ENCODE measurements around the gene SORCS3. TPM values are rescaled to one million over a fixed set of nuclear protein-coding genes. Genes with fewer than 3 reads are reported as not detected.

Gene SORCS3
- polyA plus RNA-seq, 1 donor from 2014 or later: 9.8 TPM

DNA sequence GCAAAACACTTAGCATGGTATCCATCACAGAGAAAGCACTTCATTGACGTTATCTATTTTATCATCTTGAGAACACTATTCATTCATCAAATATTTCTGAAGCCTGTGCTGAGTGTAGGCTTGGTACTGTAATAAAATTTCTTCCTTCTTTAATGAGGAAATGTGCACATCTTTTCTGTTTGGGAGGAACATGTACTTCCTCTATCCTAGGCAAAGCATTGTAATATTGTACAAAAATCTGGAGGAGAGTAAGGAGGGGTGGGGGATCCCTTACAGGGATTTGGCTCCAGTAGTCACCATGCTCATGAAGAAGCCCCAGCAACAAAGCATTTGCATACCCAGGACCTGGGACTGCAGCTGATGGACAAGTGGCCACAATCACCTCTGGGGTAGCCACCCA lies 39.9 kb upstream of the SORCS3 start:
- TF ChIP-seq POLR2AphosphoS5 (IDR thresholded peaks at IDR 0.05) (no peak), EP300 (conservative IDR thresholded peaks at IDR 0.05; ENCODE audit: poor library complexity, severe bottlenecking) (no peak), TAF1 (IDR thresholded peaks at IDR 0.05; ENCODE audit: low read depth) (no peak), MXI1 (conservative IDR thresholded peaks at IDR 0.05; ENCODE audit: poor library complexity, severe bottlenecking) (no peak), CTCF (IDR thresholded peaks at IDR 0.05; ENCODE audit: poor library complexity, severe bottlenecking) (no peak), SMC3 (conservative IDR thresholded peaks at IDR 0.05; ENCODE audit: poor library complexity) (no peak)
- TF ChIP-seq, protein P1, sequence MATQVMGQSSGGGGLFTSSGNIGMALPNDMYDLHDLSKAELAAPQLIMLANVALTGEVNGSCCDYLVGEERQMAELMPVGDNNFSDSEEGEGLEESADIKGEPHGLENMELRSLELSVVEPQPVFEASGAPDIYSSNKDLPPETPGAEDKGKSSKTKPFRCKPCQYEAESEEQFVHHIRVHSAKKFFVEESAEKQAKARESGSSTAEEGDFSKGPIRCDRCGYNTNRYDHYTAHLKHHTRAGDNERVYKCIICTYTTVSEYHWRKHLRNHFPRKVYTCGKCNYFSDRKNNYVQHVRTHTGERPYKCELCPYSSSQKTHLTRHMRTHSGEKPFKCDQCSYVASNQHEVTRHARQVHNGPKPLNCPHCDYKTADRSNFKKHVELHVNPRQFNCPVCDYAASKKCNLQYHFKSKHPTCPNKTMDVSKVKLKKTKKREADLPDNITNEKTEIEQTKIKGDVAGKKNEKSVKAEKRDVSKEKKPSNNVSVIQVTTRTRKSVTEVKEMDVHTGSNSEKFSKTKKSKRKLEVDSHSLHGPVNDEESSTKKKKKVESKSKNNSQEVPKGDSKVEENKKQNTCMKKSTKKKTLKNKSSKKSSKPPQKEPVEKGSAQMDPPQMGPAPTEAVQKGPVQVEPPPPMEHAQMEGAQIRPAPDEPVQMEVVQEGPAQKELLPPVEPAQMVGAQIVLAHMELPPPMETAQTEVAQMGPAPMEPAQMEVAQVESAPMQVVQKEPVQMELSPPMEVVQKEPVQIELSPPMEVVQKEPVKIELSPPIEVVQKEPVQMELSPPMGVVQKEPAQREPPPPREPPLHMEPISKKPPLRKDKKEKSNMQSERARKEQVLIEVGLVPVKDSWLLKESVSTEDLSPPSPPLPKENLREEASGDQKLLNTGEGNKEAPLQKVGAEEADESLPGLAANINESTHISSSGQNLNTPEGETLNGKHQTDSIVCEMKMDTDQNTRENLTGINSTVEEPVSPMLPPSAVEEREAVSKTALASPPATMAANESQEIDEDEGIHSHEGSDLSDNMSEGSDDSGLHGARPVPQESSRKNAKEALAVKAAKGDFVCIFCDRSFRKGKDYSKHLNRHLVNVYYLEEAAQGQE (IDR thresholded peaks at IDR 0.05; ENCODE audit: borderline replicate concordance): no peak
- Histone ChIP-seq H3K79me2 (replicated peaks; ENCODE audit: insufficient read depth, low read length) (no peaks in the 10 kb centered on the region), H3K27me3 (ENCODE audit: insufficient read depth, low read depth, low read length) (no peaks in the 10 kb centered on the region), H2AFZ (ENCODE audit: low read depth, low read length) (no peak overlapping the region), H4K20me1 (ENCODE audit: insufficient read depth) (no peaks in the 10 kb centered on the region), H3K9ac (ENCODE audit: low read length) (no peak overlapping the region), H3K4me2 (ENCODE audit: low read length) (no peak overlapping the region), H3K9me3 (ENCODE audit: low read length) (no peaks in the 10 kb centered on the region), H3K27ac (ENCODE audit: low read length) (no peak overlapping the region), H3K9me2 (ENCODE audit: insufficient read depth, low read length) (no peaks in the 10 kb centered on the region), H3K36me3 (ENCODE audit: insufficient read depth, low read length) (no peaks in the 10 kb centered on the region), H3K4me3 (ENCODE audit: low read length) (no peak overlapping the region), H3F3A (ENCODE audit: insufficient read depth, low read length, poor library complexity, severe bottlenecking) (no peaks in the 10 kb centered on the region)

DNA sequence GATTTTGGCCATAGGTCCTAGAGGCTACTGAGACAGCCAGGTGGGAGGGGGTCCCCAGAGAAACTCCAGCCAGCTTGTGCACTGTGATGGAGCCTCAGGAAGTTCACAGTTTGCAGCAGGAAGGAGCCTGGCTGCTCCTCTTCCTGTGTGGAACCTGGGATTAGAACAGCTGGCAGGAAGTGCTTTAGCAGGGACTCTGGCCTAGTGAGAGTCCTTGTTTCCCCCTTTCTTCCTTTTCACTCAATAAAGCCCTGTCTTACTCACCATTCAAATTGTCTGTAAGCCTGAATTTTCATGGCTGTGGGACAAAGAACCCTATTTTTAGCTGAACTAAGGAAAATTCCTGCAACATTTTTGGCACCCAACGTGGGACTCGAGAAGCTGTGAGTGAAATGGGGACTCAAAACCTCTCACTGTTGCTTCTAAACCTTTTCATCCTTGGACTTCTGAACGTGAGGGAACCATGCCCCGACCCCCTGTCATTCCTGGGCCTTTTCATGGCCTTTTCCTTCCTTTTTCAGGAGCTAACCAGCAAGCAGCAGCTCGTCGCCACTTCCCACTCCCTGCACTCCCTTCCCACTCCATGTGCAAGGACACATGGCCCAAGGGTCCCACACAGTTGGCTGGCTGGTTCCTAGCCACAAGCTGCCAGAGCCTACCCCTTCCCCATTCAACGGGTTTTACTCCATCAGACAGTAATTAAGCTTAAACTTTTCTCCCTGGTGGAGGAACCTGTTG lies 32.8 kb upstream of the SORCS3 start:
- TF ChIP-seq CTCF (IDR thresholded peaks at IDR 0.05; ENCODE audit: poor library complexity, severe bottlenecking): no peak
- TF ChIP-seq, protein P1 (IDR thresholded peaks at IDR 0.05; ENCODE audit: borderline replicate concordance): no peak
- TF ChIP-seq SMC3 (conservative IDR thresholded peaks at IDR 0.05; ENCODE audit: poor library complexity): no peak
- H3K27me3 ChIP-seq (ENCODE audit: insufficient read depth, low read depth, low read length): no peaks in the 10 kb centered on the region

More for the DNA sequence above, 32.8 kb upstream of the SORCS3 start:
- no peaks in the 10 kb centered on the region for H3K9me2 ChIP-seq (ENCODE audit: insufficient read depth, low read length)
- H3K9ac ChIP-seq (ENCODE audit: low read length): no peak overlapping the region
- peaks cover 7% of the 10 kb centered on the region for H3K9me3 ChIP-seq (ENCODE audit: low read length)
- H3K36me3 ChIP-seq (ENCODE audit: insufficient read depth, low read length): no peaks in the 10 kb centered on the region
- no peak overlapping the region for H3K4me3 ChIP-seq (ENCODE audit: low read length)
- no peak overlapping the region for H3K27ac ChIP-seq (ENCODE audit: low read length)
- no peak overlapping the region for H3K4me2 ChIP-seq (ENCODE audit: low read length)
- no peaks in the 10 kb centered on the region for H4K20me1 ChIP-seq (ENCODE audit: insufficient read depth)
- H3K79me2 ChIP-seq (replicated peaks; ENCODE audit: insufficient read depth, low read length): no peaks in the 10 kb centered on the region
- no peak overlapping the region for H2AFZ ChIP-seq (ENCODE audit: low read depth, low read length)
- no peaks in the 10 kb centered on the region for H3F3A ChIP-seq (ENCODE audit: insufficient read depth, low read length, poor library complexity, severe bottlenecking)
